Caco-2 (cell line): ENCODE data around the gene ZFAND6. TPM values are rescaled to one million over a fixed set of nuclear protein-coding genes. Genes with fewer than 3 reads are reported as not detected.

Experiments used
- BruUV-seq: library from RNA; stranded (reverse); fragments of 400-500 nt; replicated peaks from 2 replicates; lab custom pipeline; 2021; lab: Mats Ljungman, UMichigan
- CTCF ChIA-PET: fragments of 300-600 bp; sonication (Branson Sonifier 250); formaldehyde crosslinking; loops from one replicate; lab custom pipeline; 2022; ENCODE audit warnings: antibody characterized with exemption; lab: Charles Lee
- POLR2A ChIA-PET: fragments of 300-600 bp; sonication (Branson Sonifier 250); formaldehyde crosslinking; loops from one replicate; lab custom pipeline; 2022; ENCODE audit warnings: antibody characterized with exemption; lab: Charles Lee
- DNase-seq, 2 experiments: peaks; one replicate each; pipeline versions ENCODE4 v3.0.0 to v3.0.0-alpha.2; 2020 to 2022
- H3K27me3 ChIP-seq: replicated peaks from 2 replicates; pipeline ENCODE4 v1.6.0; 2011; ENCODE audit warnings: low read length; ENCODE audit not compliant: control insufficient read depth, insufficient read depth
- H3K36me3 ChIP-seq: 2 replicates; pipeline ENCODE4 v1.5.1; 2011; ENCODE audit warnings: low read length; ENCODE audit not compliant: control insufficient read depth, insufficient read depth
- H3K4me1 ChIP-seq: fragments of 250-450 bp; sonication (Bioruptor Pico); 2 replicates; pipeline ENCODE4 v1.5.1; 2020; ENCODE audit warnings: mild to moderate bottlenecking
- H3K4me3 ChIP-seq: 2 replicates; pipeline ENCODE4 v1.5.1; 2011; ENCODE audit warnings: low read depth, mild to moderate bottlenecking, control low read depth, low read length
- H3K9me3 ChIP-seq: fragments of 250-450 bp; sonication (Bioruptor Pico); 2 replicates; pipeline ENCODE4 v1.5.1; 2020; ENCODE audit warnings: mild to moderate bottlenecking, moderate library complexity
- H3K27ac Mint-ChIP-seq: one replicate; pipeline ENCODE4 v1.8.0; 2022; ENCODE audit warnings: mixed read lengths; ENCODE audit not compliant: unreplicated experiment
- H3K27me3 Mint-ChIP-seq: one replicate; pipeline ENCODE4 v1.8.0; 2022; ENCODE audit warnings: mixed read lengths; ENCODE audit not compliant: insufficient read depth, unreplicated experiment
- H3K36me3 Mint-ChIP-seq: one replicate; pipeline ENCODE4 v1.8.0; 2022; ENCODE audit warnings: mild to moderate bottlenecking, mixed read lengths; ENCODE audit not compliant: insufficient read depth, unreplicated experiment
- H3K4me1 Mint-ChIP-seq: one replicate; pipeline ENCODE4 v1.8.0; 2022; ENCODE audit warnings: low read depth, mixed read lengths; ENCODE audit not compliant: unreplicated experiment
- H3K4me3 Mint-ChIP-seq: one replicate; pipeline ENCODE4 v1.8.0; 2022; ENCODE audit warnings: mild to moderate bottlenecking, moderate library complexity, mixed read lengths; ENCODE audit not compliant: unreplicated experiment
- H3K9me3 Mint-ChIP-seq: one replicate; pipeline ENCODE4 v1.8.0; 2022; ENCODE audit warnings: mixed read lengths; ENCODE audit not compliant: unreplicated experiment
- intact Hi-C: fragments of 100-400 bp; cut with micrococcal nuclease; formaldehyde crosslinking; loops from one replicate; pipeline ENCODE4 v1.10.0; 2022; ENCODE audit not compliant: unreplicated experiment
- total RNA-seq: library from RNA; stranded (reverse); gene quantifications from 2 replicates; pipeline ENCODE4 v1.2.3, GENCODE V29; 2022
- TF ChIP-seq, protein P1 (sequence below), 2 experiments: fragments of 200-600 bp in 1 of 2; IDR thresholded peaks; 1 replicate in 1 of 2; 2 replicates in 1 of 2; pipeline versions ENCODE4 v1.5.1 to v1.8.0; 2011 to 2022; ENCODE audit warnings: antibody characterized with exemption in 1 of 2, control low read depth in 1 of 2, inconsistent platforms in 1 of 2, low read depth in 1 of 2, low read length in 1 of 2, mild to moderate bottlenecking in 1 of 2, moderate library complexity in 1 of 2; ENCODE audit not compliant: insufficient read depth in 1 of 2, severe bottlenecking in 1 of 2, unreplicated experiment in 1 of 2

Gene ZFAND6
- total RNA-seq, 1 experiment from 2014 or later = 40.5 TPM

DNA sequence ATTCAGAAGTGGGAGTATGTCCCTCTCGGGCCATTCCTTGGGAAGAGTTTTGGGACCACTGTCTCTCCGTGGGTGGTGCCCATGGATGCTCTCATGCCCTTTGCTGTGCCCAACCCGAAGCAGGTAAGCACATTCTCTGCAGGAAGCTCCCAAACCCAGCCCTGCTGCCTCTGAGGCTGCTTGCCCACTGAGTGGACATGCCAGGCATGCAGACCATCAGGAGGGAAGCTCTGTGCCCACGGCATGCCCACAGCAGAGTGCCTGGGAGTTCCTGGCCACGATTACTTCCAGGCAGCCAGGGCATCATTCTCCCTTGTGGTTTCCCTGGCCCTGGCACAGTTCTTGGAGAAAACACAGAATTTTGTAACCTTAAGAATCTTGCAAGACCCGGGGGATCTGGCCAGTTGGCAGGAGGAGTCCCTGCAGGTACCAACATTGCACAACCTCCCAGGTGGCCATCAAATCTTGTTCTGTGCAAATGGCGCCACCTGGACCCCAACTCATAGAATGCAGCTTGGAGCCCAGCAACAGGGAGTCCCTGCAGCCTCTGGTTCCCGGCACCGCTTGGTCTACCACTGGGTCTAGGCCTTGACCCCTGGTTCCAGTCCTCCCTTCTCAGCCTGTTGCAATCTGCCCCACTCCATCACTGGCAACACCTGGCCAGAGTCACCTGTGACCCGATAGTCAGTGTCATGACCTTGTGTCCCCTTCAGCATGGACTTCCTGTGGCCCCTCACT, 113.7 kb downstream of the ZFAND6 start:
- BruUV-seq = no TSS peak
- H3K36me3 ChIP-seq = peaks cover 2% of the 10 kb centered on the region
- Mint-ChIP-seq H3K27me3 (no peaks in the 10 kb centered on the region), H3K36me3 (no peaks in the 10 kb centered on the region), H3K27ac (no peak overlapping the region), H3K4me3 (no peak overlapping the region), H3K9me3 (no peaks in the 10 kb centered on the region), H3K4me1 (no peaks in the 10 kb centered on the region)
- H3K27me3 ChIP-seq = no peaks in the 10 kb centered on the region
- intact Hi-C loops = loop anchor here (2.0 to 10.0 kb wide), 4 partner anchors 114 to 791 kb away; partner anchors contain the start of genes MTHFS and ZFAND6
- peak; percentile 75 to 81 for DNase-seq
- no peak overlapping the region for H3K4me3 ChIP-seq
- no peaks in the 10 kb centered on the region for H3K9me3 ChIP-seq
- ChIA-PET POLR2A (interaction anchor here (0.5 kb wide), 1 partner anchor 86 kb away, joined by 3 read pairs; no protein-coding TSS in a partner anchor), CTCF (interaction anchor here (1.0 to 1.3 kb wide), 2 partner anchors 20 to 114 kb away, joined by 4 to 6 read pairs; partner anchors contain the start of genes FAH and ZFAND6)
- no peaks in the 10 kb centered on the region for H3K4me1 ChIP-seq
- TF ChIP-seq, protein P1, sequence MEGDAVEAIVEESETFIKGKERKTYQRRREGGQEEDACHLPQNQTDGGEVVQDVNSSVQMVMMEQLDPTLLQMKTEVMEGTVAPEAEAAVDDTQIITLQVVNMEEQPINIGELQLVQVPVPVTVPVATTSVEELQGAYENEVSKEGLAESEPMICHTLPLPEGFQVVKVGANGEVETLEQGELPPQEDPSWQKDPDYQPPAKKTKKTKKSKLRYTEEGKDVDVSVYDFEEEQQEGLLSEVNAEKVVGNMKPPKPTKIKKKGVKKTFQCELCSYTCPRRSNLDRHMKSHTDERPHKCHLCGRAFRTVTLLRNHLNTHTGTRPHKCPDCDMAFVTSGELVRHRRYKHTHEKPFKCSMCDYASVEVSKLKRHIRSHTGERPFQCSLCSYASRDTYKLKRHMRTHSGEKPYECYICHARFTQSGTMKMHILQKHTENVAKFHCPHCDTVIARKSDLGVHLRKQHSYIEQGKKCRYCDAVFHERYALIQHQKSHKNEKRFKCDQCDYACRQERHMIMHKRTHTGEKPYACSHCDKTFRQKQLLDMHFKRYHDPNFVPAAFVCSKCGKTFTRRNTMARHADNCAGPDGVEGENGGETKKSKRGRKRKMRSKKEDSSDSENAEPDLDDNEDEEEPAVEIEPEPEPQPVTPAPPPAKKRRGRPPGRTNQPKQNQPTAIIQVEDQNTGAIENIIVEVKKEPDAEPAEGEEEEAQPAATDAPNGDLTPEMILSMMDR (IDR thresholded peaks at IDR 0.05; ENCODE audit: insufficient read depth in 1 of 2, low read depth in 1 of 2, low read length in 1 of 2, severe bottlenecking in 1 of 2, unreplicated experiment in 1 of 2) = peak; percentile 78 to 92

DNA sequence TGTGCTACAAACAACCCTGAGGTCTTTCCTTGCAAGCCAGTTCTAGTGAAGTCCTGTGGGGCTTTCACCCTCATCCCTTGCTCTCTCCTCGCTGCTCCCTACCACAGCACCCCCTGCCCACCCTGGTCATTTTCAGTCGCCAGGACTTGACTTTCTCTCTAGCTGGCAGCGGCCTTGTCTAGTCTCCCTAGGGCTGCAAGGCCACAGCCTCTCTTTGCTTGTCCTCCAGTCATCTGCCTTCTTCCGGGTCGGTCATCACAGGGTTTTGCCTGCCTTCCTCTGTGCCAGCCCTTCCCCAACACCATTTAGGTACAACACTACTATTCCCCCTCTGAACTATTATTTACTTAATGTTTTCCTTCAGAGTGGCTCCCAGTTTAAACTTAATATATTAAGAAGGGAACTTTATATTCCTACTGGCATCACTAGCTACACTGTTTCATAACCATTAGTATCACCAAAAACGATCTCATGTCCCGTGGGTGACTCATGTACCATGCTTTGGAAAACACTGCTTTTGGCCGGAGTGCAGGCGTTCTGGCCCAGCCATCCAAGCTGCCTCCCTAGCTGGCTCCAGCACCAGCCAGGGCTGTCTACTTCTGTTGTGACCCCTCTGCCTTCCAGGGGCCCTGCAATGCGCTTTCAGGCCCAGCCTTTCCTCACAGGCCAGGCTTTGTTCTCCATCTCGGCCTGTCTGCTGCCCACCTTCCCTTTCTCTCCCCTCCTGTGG, 114.7 kb downstream of the ZFAND6 start:
- Mint-ChIP-seq H3K9me3 (no peaks in the 10 kb centered on the region), H3K36me3 (no peaks in the 10 kb centered on the region), H3K27me3 (no peaks in the 10 kb centered on the region), H3K27ac (no peak overlapping the region), H3K4me1 (no peaks in the 10 kb centered on the region), H3K4me3 (no peak overlapping the region)
- no TSS peak for BruUV-seq
- H3K4me3 ChIP-seq = no peak overlapping the region
- ChIA-PET POLR2A (interaction anchor here (0.6 kb wide), 1 partner anchor 320 kb away, joined by 3 read pairs; no protein-coding TSS in a partner anchor), CTCF (interaction anchor here (0.6 to 1.3 kb wide), 3 partner anchors 21 to 115 kb away, joined by 3 to 6 read pairs (median 4); partner anchors contain the start of genes FAH and ZFAND6)
- DNase-seq = no peak
- intact Hi-C loops = loop anchor here (5.0 to 10.0 kb wide), 3 partner anchors 179 to 792 kb away; partner anchors contain the start of gene MTHFS
- peaks cover 2% of the 10 kb centered on the region for H3K36me3 ChIP-seq
- no peaks in the 10 kb centered on the region for H3K4me1 ChIP-seq
- H3K9me3 ChIP-seq = no peaks in the 10 kb centered on the region
- TF ChIP-seq, protein P1 (IDR thresholded peaks at IDR 0.05; ENCODE audit: insufficient read depth in 1 of 2, low read depth in 1 of 2, low read length in 1 of 2, severe bottlenecking in 1 of 2, unreplicated experiment in 1 of 2) = no peak
- H3K27me3 ChIP-seq = no peaks in the 10 kb centered on the region

DNA sequence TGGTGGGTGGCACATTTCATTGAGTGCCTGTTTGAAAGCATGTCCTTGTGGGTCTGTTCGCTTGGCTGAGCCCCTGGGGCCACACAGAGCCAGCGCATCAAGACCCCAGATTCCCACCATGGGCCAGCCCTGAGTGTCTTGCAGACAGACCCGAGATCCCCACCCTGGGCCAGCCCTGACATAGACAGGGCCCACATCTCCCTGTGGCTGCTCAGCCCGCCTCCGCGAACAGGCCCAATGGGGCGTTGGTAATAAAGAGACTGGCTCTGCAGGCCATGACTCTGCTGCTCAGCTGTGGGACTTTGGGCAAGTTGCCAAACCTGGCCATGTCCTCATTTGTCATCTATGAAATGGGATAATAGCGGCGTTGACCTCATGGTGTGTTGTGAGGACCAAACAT, 116.0 kb downstream of the ZFAND6 start:
- H3K4me3 ChIP-seq = no peak overlapping the region

More for the DNA sequence above, 116.0 kb downstream of the ZFAND6 start:
- Mint-ChIP-seq H3K9me3 (no peaks in the 10 kb centered on the region), H3K27me3 (no peaks in the 10 kb centered on the region), H3K27ac (no peak overlapping the region), H3K4me1 (no peaks in the 10 kb centered on the region), H3K4me3 (no peak overlapping the region), H3K36me3 (no peaks in the 10 kb centered on the region)
- no peaks in the 10 kb centered on the region for H3K4me1 ChIP-seq
- no peak for DNase-seq
- BruUV-seq = no TSS peak
- no peaks in the 10 kb centered on the region for H3K27me3 ChIP-seq
- no peaks in the 10 kb centered on the region for H3K9me3 ChIP-seq
- TF ChIP-seq, protein P1 (IDR thresholded peaks at IDR 0.05; ENCODE audit: insufficient read depth in 1 of 2, low read depth in 1 of 2, low read length in 1 of 2, severe bottlenecking in 1 of 2, unreplicated experiment in 1 of 2) = no peak
- intact Hi-C loops = loop anchor here (10.0 kb wide), 1 partner anchor 181 kb away; no protein-coding TSS in a partner anchor
- POLR2A ChIA-PET = no interaction called here
- CTCF ChIA-PET = no interaction called here
- H3K36me3 ChIP-seq = peaks cover 2% of the 10 kb centered on the region
